Cardiac muscle cell (in vitro differentiated cells and primary cell): ENCODE measurements around the gene PHF21B. TPM values are rescaled to one million over a fixed set of nuclear protein-coding genes. Genes with fewer than 3 reads are reported as not detected.

Experiments
- DNase-seq, 2 donors: peaks; one replicate each; pipeline versions ENCODE4 v3.0.0 to v3.0.0-alpha.2; 2010 to 2017; ENCODE audit warnings: low read depth in 1 of 2, low spot score in 1 of 2
- H3K27ac ChIP-seq: fragments of 200-600 bp; sonication (generic); 2 replicates; pipeline ENCODE4 v1.5.1; 2016
- H3K27me3 ChIP-seq: fragments of 200-600 bp; sonication (generic); 2 replicates; pipeline ENCODE4 v1.6.0; 2016; ENCODE audit warnings: control low read depth
- H3K36me3 ChIP-seq: fragments of 200-600 bp; sonication (generic); 2 replicates; pipeline ENCODE4 v1.5.1; 2016; ENCODE audit warnings: control low read depth
- H3K4me1 ChIP-seq: fragments of 200-600 bp; sonication (generic); 2 replicates; pipeline ENCODE4 v1.8.1; 2017; ENCODE audit warnings: low read depth, mild to moderate bottlenecking, mixed run types
- H3K4me3 ChIP-seq: fragments of 200-600 bp; sonication (generic); 2 replicates; pipeline ENCODE4 v1.5.1; 2016; ENCODE audit warnings: mild to moderate bottlenecking
- H3K9me3 ChIP-seq: fragments of 200-600 bp; sonication (generic); 2 replicates; pipeline ENCODE4 v1.5.1; 2017; ENCODE audit warnings: low read depth, mild to moderate bottlenecking, control low read depth
- polyA plus RNA-seq: library from polyadenylated mRNA; unstranded; fragments of >200 nt; fragmentation: Nextera tagmentation; extraction: Ambion mirVana; gene quantifications from 2 replicates; pipeline ENCODE4 v1.2.1, GENCODE V29; 2016
- total RNA-seq: library from RNA; depleted of rRNA; stranded (reverse); fragments of >200 nt; gene quantifications from 2 replicates; pipeline ENCODE4 v1.2.3, GENCODE V29; 2016
- TF ChIP-seq, protein P1 (sequence below): IDR thresholded peaks from 2 replicates; pipeline ENCODE4 v1.5.1; 2012; ENCODE audit warnings: low read depth, mild to moderate bottlenecking, low read length

PHF21B gene
- total and polyA plus RNA-seq, 2 experiments from 2014 or later = 3.0 to 7.2 TPM

DNA sequence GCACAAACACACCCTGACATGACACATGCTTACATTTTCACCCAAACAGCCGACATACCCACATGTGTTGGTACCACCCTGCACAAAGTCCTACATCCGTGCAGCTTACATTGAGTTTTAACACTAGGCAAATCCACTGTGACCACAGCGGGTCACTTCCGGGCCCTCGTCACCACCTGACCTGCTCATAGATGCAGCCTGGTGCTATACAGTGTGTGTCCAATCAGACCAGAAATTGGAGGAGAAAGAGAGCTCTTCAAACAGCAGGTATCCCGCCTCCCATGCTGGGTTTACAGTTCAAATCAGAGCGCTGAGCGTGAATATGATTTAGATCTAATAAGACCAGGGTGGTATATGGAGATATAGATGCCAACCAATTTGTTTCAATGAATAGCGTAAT, 35.4 kb downstream of the PHF21B start:
- TF ChIP-seq, protein P1, sequence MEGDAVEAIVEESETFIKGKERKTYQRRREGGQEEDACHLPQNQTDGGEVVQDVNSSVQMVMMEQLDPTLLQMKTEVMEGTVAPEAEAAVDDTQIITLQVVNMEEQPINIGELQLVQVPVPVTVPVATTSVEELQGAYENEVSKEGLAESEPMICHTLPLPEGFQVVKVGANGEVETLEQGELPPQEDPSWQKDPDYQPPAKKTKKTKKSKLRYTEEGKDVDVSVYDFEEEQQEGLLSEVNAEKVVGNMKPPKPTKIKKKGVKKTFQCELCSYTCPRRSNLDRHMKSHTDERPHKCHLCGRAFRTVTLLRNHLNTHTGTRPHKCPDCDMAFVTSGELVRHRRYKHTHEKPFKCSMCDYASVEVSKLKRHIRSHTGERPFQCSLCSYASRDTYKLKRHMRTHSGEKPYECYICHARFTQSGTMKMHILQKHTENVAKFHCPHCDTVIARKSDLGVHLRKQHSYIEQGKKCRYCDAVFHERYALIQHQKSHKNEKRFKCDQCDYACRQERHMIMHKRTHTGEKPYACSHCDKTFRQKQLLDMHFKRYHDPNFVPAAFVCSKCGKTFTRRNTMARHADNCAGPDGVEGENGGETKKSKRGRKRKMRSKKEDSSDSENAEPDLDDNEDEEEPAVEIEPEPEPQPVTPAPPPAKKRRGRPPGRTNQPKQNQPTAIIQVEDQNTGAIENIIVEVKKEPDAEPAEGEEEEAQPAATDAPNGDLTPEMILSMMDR = no peak
- Histone ChIP-seq H3K27me3 (no peaks in the 10 kb centered on the region), H3K36me3 (no peaks in the 10 kb centered on the region), H3K9me3 (no peaks in the 10 kb centered on the region), H3K27ac (no peak overlapping the region), H3K4me3 (no peak overlapping the region), H3K4me1 (no peaks in the 10 kb centered on the region)
- DNase-seq = no peak

DNA sequence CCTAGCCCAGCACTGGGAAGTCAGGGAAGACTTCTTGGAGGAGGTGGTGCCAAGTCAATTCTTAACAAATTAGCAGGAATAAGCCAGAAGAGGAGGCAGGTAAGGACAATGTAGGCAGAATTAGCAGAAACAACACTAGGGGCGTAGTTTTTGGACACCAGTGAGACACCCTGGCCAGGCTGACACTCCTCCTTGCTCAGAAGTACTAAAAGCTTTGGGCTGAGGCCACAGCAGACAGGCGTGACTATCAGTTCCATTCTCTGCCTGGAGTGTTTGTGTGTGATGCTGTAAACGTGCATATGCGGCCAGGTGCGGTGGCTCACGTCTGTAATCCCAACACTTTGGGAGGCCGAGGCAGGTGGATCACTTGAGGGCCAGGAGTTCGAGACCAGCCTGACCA, 36.0 kb downstream of the PHF21B start:
- no peaks in the 10 kb centered on the region for H3K27me3 ChIP-seq
- no peaks in the 10 kb centered on the region for H3K9me3 ChIP-seq
- H3K4me3 ChIP-seq = no peak overlapping the region
- no peaks in the 10 kb centered on the region for H3K4me1 ChIP-seq
- TF ChIP-seq, protein P1 = no peak
- no peaks in the 10 kb centered on the region for H3K36me3 ChIP-seq
- DNase-seq = no peak
- no peak overlapping the region for H3K27ac ChIP-seq

DNA sequence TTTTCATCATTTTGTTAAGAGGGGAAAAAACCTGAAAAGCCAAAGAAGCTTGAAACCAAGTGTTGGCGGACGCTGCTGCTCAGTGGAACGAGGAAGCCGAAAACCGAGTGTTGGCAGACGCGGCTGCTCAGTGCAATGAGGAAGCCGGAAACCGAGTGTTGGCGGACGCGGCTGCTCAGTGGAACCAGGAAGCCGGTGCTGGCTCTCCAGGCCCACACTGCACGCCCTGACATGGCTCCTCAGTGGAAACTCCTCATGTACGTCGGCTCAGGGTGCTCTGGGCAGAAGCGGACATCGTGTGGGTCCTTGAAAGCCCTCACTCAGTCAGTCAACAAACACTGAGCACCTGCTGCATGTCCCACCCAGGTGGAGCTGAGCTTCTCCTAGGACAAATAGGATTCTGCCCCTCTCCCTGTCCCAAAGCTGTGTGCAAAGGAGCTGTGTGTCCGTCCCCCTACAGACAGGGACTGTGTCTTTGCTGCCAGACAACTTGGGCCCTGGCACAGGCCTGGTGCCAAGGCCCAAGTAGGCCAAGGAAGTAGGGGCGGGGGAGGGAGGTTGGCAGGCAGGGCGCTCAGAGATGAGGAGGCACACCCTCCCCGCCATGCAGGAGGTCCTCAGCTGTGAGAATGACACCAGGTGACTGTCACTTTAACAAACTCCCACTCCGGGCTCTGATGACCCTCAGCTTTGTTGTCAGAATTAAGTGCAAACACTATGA, 37.3 kb downstream of the PHF21B start:
- no peak overlapping the region for H3K4me3 ChIP-seq
- H3K27me3 ChIP-seq = no peaks in the 10 kb centered on the region
- no peaks in the 10 kb centered on the region for H3K4me1 ChIP-seq
- TF ChIP-seq, protein P1 = no peak
- no peak overlapping the region for H3K27ac ChIP-seq
- H3K9me3 ChIP-seq = no peaks in the 10 kb centered on the region
- DNase-seq = peak in 1 of 2 donors; percentile 8
- no peaks in the 10 kb centered on the region for H3K36me3 ChIP-seq

DNA sequence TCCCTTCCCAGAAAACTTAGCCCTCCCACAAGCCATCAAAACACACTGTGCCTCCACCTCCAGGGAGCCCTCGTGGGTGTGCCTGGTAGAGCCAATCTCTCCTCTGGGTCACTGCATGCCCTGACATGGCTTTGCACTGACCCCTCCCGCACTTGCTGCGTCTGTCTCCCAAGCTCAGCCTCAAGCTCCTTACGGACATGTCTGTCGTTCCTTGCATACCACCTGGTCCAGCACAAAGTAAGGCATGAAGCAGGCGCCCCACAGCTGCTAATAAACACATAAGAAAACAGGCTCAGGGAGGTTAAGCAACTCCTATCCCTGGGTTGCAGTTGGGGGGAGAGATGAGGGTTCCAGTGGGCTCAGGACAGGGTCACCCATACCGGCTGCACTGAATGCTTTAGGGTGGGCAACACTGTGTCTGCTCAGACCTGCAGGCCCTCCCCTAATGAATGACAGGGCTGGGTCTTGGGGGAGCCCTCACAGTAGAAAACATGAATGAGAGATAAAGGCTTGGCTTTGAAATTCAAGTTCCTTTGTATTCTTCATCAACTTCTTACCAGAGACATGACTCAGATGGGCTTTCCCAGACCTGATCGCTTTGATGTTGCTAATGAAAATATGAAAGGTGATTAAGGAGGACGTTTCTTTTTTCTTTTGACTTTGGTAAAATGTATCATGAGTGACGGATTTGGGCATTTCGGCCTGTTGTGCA, 38.0 kb downstream of the PHF21B start:
- no peak for DNase-seq
- no peaks in the 10 kb centered on the region for H3K4me1 ChIP-seq
- no peaks in the 10 kb centered on the region for H3K36me3 ChIP-seq
- H3K4me3 ChIP-seq = no peak overlapping the region
- H3K27ac ChIP-seq = no peak overlapping the region
- H3K9me3 ChIP-seq = no peaks in the 10 kb centered on the region
- TF ChIP-seq, protein P1 = no peak
- H3K27me3 ChIP-seq = no peaks in the 10 kb centered on the region

DNA sequence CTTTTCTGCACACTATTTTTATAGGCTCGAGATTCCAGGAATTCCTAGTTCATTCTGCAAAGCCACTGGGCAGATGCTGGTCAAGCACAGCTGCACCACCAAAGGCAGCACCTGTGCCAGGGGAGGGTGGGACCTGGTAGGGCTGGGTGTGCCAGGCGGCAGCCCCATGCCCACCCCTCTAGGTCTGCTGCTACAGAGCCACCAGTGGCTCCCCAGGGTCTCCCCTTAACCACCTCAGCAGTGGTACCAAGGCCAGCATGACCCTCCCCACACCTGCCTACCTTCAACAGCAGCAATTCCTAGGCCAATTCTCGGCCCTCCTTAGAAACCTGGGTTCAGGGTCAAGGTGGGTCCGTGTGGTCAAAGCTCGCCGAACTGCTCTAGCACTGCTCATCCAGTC, 39.5 kb downstream of the PHF21B start:
- no peak for DNase-seq
- Histone ChIP-seq H3K27me3 (no peaks in the 10 kb centered on the region), H3K27ac (no peak overlapping the region), H3K4me1 (no peaks in the 10 kb centered on the region), H3K36me3 (no peaks in the 10 kb centered on the region), H3K9me3 (no peaks in the 10 kb centered on the region), H3K4me3 (no peak overlapping the region)
- TF ChIP-seq, protein P1 = no peak
